Stimulated activated CD8-positive, alpha-beta memory T cell treated with anti-CD3 and anti-CD28 coated beads, Interleukin-4, amount 100 ng/mL, for 1 hour (primary cell): Measurements from ENCODE around the gene NRDE2.

Source experiments
- DNase-seq, 2 donors: peaks; one replicate each; pipeline ENCODE4 v3.0.0-alpha.2; 2020; ENCODE audit warnings: low read depth in 2 of 2, low spot score in 1 of 2

Gene NRDE2

DNA sequence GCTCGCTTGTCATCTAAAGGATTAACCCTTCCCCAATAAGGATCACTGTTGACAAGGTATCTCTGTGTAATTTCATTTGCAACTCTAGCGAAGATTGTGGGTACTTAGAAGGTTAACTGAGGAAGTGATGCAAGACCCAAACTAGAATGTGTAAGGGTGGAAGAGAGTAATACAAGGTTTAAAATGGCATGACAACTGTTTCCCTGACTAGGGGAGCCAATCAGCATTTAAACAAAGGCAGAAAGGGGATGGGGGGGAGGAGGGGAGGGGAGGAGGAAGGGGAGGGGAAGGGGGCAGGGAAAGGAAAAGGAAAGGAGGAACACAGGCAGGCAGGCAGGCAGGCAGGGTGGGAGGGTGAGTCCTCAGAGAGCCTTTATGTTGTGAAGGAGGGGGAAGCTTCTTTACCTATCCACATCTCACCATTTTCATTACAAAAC, 31.1 kb downstream of the NRDE2 start:
- DNase-seq, result no peak

DNA sequence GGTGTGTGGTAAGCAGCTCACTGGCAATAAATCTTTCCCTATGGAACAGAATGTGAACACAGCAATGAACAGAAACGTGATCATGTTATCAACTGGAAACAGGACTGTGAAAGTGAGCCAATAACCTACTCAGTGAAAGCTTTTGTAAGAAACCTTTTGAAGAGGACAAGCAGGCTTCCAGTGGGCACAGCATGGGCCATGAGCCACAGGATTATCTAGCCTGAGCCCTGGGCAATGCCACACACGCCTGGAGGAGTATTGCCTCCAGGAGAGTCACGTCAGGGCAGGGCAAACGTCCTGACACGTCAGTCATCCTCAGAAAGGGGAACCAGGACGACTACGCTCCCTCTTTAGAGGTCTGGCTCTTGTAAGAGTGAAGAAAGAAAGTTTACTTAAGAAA, 32.3 kb downstream of the NRDE2 start:
- DNase-seq, result no peak

DNA sequence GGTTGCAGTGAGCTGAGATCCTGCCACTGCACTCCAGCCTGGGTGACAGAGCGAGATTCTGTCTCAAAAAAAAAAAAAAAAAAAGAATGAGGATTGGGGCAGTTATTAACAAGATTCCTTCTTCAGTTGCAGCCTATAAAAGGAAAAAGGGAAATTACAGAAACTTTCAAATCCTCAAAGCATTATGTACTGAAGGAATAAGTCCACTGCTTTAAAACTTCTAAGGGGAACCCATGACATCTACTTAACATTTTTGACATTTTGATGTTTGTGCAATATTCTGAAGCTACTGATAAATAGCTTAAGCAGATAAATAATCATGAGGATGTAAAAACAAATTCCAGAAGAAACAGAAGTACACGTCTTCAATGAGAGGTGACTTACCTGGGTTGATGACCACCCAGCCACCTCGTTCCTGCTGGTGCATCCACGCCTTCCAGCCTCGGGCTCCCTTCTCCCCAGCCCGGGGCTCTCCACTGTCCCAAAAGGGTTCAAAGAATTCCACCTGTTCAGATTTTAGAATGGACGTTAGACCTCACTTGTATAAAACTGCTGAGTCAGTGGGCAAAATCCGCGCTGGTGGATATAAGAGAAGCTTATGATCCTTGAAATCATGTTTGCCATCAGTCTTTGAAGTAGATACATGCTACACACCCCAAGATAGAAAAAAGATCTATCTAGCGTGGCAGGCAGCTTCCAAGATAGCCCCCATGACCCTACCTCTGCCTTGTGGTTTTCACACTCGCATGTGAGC, 33.7 kb downstream of the NRDE2 start:
- DNase-seq, result no peak

DNA sequence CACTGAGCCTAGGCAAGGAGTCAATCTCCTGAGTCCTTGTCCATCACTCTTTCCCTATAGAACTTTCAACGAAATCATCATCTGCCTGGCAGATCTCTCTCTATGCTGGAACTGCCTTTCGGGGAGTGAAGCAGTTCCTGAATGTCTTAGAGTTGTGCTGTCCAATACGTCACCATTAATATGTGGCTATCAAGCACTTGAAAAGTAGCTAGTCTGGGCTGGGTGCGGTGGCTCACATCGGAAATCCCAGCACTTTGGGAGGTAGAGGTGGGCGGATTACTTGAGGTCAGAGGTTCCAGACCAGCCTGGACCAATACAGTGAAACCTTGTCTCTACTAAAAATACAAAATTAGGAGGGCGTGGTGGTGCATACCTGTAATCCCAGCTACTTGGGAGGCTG, 35.1 kb downstream of the NRDE2 start:
- no peak for DNase-seq

DNA sequence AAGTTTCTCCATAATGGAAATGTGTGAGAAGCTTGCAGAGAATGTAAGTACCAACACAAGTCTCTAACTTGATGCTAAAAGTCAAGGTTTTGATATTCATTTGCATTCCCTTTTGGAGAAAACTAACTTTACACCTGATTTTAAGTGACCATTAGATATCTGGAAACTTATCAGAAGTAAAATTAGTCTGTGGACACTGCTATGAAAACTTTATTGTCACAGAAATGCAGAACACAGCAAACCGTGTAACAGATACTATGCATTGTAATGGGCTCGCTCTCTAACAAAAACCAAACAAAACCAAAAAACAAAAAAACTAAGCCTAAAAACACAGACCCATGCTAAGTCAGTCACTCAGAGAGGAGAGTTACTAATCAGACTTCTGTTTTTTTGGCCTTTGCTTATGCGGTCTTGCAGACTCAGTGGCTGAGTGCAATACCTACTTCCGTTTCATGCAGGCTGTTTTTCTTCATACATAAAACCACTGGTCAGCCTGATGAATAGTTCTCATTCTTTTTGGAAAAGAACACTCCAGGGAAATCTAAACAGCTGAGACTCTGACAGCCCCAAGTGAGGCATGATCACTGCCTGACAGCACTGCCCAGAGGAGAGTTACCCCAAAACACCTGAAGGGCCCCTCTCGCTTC, 35.7 kb downstream of the NRDE2 start:
- no peak for DNase-seq

DNA sequence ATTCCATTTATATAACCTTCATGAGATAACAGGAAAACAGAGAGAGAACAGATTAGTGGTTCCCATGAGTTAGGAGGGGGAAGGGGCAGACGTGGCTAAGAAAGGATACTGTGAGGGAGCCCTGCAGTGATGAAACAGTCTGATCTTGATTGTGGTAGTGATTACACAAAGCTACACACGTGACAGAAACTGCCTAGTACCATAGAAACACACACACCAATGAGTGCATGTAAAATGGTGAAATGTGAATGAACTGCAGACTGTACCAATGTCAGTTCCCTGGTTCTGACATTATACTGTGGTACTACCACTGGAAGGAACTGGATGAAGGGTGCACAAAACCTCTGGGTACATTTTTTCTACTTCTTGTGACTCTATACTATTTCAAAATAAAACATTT, 36.9 kb downstream of the NRDE2 start:
- no peak for DNase-seq

DNA sequence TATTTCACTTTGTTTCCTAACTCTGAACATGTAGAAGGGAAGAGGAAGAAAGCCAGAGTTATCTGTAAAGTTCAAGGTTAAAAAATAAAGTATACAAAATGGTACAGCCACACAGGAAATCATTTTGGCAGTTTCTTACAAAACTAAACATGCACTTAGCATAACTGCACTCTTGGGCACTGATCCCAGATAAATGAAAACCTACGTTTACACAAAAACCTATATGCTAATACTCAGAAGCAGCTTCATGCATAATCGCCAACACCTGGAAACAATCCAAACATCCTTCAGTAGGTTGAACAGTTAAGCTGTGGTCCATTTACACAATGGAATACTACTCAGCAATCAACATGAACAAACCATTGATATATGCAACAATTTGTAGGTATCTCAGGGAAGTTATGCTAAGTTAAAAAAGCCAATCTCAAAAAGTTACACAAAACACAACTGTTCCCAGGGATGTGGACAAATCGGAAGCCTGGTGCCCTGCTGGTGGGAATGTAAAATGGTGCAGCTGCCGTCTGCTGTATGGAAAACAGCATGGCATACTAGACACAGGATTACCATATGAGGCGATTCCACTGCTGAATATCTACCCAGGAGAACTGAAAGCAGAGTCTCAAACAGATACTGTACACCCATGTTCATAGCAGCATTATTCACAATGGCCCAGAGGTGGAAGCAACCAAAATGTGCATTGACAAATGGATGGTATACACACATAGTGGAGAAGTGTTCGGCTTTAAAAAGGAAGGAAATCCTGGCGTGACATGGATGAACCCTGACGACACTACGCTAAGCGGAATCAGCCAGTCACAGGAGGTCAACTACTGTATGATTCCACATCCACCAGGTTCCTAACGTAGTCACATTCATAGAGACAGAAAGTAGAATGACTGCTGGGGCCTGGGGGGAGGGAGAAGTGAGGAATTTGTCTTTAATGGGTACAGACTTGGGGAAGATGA, 37.7 kb downstream of the NRDE2 start:
- no peak for DNase-seq

DNA sequence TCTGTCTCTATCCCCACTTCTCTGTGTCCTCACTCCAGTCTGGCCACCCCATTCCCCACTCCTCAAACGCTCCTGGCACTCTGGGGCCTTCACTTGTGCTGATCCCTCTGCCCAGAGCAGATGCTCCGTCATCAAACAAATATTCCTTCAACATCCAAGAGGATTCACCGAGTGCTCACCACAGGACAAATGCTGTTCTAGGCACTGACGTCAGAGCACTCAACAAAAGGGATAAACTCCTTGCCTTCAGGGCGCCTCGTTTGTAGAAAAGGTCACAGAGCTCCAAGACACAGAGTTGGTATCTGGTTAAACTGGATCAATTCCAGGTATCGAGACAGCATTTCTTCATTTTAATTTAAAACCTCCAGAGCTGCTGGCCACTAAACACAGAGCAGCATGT, 40.0 kb downstream of the NRDE2 start:
- no peak for DNase-seq

DNA sequence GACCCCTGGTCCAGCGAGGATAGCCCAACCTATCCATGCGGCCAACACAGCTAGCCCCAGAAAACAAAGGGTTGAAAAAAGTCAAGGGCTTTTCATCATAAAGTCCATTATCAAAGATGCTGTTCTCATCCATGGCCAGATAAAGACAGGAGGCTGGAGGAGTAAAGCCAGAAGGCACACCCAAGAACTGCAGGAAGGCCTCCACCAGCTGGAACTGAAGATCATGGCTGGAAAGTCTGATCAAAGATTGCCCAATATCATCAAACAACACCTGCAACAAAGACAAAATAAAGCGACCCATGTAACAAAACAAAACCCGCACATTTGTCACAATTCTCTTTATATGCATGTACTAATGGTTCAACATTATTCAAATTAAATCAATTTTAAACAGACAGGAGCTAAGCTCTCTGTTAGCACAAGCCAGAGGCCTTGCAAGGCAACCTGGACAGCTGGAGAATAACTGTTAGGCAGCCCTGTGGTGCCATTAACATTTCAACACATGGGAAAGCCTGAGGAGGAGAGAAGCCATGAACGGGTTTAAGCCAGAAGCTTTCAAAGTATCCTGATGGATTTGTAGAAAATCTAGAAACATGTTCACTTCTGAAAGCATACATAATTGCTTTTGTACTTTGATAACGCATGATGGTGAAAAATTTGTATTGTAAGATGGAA, 41.3 kb downstream of the NRDE2 start:
- DNase-seq, result no peak

DNA sequence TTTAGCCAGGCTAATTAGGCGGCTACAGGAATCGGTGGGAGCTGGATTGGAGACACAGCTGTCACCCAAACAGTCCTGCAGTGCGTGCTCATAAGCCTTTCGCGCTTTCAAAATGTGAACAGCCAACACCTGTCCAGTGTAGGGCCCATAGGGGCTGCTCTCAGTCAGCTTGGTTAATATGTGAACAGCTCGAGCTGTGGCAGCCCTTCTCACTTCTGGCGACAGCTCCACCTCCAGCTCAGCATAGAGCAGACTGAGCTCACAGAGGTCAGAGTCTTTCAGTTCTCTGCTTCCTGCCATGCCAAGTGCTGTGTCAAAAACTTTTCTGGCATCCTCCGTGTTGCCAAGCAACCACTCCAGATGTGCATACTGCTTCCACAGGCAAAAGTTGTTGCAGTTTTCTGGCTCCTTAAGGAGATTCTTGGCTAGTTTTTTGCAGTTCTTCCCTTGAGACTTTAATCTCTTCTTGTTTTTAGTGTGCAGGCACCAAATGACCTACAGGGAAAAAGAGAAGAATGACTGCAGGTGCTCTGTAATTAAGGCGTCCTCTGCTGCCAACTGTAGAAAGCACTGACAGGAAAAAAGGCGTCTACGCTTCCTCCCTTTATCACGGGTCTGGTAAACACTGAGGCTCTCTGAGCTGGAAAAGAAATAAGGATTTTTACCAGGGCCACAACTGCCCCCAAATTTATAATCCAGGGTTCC, 42.9 kb downstream of the NRDE2 start:
- DNase-seq, result no peak

DNA sequence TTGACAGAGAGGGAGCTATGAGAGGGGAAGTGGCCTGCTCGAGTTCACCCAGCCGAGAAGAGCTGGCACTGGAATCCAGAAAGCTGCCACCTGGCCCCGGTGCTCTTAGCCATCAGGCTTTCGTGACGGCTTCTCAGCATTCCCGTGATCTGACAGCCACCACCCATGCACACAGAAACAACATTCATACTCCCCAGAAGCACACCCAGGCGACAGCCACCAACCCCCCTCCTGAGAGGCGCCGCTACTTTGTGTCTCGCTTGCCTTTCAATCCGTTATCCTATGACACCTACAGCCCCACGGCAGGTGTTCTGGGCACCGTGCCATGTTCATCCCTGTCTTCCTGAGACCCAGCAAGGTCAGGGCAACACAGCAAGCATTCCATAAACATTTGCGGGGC, 44.0 kb downstream of the NRDE2 start:
- DNase-seq, result no peak

DNA sequence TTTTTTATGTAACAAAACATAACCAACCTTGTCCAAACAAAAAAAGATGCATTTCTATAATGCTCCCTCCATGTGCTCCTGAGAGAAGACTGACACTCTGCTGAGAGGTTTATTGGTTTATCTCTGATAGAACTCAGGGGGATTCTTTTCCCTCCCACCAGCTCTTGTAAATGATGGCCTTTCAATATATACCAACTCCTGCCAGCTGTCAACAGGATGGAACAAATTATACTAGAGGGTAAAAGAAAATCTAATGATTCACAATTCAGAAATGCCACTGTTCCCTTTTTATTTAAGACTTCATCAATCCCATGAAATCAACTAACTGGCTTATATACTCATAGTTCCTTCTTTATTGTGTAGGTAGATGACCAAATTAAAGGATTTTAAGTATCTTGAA, 50.0 kb downstream of the NRDE2 start:
- DNase-seq, result no peak

DNA sequence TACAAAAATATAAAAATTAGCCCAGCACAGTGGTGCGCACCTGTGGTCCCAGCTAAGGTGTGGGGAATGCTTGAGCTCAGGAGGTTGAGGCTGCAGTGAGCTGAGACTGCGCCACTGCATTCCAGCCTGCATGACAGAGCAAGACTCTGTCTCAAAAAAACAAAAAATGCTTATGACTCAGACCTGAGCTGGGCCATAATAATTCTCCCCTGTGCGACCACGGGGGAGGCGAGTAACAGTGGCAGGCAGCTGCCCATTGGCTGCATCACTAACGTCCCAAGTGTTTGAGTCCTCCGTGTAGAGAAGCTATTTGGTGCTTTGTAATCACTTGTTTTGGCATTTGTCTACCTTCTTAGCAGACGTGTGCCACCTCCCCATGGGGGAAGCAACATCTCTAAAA, 50.5 kb downstream of the NRDE2 start:
- no peak for DNase-seq

DNA sequence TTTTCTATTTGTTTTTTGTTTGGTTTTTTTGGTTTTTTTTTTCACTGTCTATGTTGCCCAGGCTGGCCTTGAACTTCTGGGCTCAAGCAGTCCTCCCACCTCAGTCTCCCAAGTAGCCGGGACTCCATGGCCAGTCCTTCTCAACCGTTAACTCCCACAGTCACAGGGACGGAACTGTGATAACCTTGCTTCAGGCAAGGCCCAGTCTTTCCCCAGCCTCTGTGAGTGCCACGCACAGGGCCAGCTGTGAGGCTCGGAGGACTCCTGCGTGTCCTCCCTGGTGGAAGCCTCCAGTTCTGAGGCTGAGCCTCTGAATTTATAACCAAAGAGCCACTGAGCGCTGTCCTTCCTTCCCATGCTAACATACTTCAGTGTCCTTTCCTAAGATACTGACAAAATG, 51.6 kb downstream of the NRDE2 start:
- no peak for DNase-seq

DNA sequence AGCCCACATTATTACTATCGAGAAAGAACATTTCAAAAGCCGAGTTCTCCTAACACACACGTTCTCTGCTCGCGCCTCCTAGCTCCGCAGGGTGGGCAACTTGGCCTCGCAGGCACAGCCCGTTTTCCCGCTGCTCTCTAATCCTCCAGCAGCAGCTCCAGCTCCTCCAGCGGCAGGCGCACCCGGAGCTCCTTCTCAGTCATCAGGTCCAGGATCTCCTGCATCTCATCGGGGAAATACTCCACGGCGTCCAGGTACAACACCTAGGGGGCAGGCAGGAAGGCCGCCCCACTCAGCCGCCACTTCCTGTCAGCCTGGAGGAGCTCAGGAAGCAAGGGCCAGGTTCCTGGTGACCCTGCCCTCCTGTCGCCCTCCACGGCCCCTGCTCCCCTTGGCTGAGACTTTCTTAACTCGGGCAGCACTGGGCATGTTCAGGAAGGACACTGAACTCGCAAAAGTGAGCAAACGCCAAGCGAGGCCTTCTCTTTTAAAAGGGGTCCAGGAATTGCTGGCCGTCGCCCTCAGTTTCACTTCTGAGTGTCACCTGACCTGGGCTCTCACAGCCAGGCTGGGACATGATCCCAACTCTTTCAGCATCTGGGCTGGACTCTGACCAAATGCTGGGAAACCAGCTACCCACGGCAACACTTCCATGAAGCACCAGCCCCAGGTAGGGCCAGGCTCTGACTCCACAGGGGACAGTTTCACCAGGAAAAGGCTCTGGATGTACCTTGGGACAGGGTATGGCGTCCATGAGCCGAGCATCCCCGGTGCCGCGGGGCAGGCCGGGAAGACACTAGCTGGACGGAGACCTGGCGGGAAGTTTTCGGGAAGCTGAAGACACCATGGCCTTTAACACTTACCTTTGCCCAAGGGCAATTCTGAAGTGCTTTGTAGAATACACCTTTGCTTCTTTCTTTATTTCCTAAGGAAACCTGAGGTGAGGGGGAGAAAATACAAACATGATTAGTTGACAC, 53.3 kb downstream of the NRDE2 start:
- DNase-seq, result no peak

DNA sequence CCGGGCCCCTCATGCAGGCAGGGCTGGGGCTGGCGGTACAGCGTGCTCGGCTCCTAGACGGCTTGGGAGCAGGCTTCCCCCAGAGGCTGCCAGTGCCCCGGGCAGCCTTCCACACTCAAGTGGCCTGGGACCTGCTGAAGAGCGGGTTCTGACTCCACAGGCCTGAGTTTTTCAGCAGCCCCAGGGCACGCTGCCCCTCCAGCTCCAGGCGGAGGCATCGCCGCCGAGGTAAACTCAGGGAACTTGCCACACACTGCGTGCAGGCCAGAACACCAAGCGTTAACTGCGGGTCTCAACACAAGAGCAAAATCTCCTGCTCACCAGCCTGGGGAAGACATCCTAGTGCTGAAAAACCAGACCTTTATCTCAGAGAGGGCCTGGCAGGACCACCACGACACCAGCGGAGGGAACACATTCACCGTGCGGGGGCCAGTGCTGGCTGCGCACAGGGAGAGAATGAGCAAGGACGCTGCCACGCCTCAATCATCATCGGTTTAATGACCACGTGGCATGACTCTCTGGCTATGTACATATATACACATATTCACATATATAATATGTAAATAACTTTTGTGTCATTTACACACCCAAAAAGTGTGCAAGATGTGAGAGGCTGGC, 54.1 kb downstream of the NRDE2 start:
- no peak for DNase-seq

DNA sequence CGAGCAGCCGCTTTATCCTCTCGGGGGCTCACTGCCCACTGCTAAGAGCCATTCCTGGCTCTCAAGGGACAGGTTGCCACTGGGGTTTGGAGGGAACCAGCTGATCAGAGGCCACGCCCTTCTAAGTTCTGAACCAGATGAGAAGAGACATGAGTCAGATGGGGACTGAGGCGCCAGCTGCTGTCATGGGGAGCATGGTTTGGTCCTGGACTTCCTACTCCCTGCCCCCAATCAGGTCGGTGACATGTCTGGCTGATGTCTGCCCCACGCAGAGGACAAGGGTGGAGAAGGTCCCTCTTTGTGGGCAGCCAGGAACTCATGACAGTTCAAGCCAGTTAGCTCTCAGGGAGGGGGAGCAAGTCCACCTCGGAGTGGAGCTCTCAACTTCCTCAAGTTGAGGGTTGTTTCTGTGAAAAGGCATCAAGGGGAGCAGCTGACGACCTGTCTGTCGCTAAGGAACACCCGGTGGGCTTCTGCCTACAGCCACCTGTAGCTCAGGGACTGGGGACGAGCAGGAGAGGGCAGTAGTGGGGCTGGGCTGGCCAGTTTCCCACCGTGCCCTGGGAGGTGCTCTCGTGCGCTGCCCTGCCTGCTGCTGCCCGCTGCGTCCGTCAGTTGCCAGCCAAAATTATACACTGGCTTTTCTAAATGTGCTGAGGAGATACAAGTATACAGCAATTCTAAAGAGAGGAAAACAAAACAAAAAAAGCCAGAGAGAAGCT, 54.9 kb downstream of the NRDE2 start:
- no peak for DNase-seq

DNA sequence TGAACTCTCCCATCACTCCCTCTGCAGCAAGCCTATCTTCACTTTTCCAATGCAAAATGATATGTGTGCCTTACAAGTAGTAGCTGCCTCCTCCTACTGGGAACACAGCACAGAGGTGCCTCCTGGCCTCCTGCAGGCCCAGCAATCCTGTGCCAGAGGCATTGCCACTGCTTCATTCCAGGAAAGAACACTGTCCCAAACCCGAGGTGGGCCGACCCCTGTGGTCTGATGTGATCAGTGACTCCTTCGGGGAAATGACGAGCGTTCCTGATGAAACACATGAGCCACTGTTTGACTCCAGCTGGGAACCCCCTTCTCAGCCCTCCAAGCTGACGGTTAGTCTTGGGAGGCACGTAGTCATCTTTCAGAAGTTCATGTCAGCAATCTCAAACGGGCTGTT, 55.9 kb downstream of the NRDE2 start:
- no peak for DNase-seq

DNA sequence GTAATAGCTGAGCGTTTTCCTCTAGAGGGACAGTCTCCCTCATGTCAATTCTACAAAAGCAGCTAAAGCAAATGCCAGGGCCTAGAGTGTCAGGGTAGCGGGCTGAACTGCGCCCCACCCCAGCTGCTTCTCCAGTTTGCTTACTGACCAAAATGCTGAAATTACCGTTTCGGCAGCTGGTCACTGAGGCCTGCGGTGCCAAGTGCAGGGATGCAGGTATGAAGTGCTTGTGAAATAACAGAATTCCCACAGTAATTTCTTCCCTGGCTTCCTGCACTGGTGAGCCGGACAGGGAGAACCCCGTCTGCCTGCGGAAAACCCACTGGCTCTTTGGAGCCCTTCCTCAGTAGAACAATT, 56.3 kb downstream of the NRDE2 start:
- no peak for DNase-seq
